Activated CD8-positive, alpha-beta T cell treated with anti-CD3 and anti-CD28 coated beads, Interleukin-2, amount 10 ng/mL, durations not matched to agents 7 days and 5 days (primary cell): ENCODE measurements around the gene GDF3. TPM values are rescaled to one million over a fixed set of nuclear protein-coding genes. Genes with fewer than 3 reads are reported as not detected.
A peak's percentile ranks its signal among the peaks of the same experiment; 100 is the strongest.
"Not testable (repeated sequence)": the region's sequence is repeated elsewhere in the genome, so short reads cannot be mapped to it uniquely, and the experiment has no call there.

Experiments used
- ATAC-seq: fragments of 150-1000 bp; cut with Tn5 transposase; one replicate; pipeline ENCODE4 v1.10.0; 2021; ENCODE audit warnings: moderate library complexity
- CTCF ChIA-PET: fragments of 350-600 bp; sonication (Branson Sonifier 250); formaldehyde crosslinking; loops from one replicate; lab custom pipeline; 2021; ENCODE audit warnings: antibody characterized with exemption; lab: Charles Lee
- POLR2A ChIA-PET: fragments of 350-600 bp; sonication (Branson Sonifier 250); formaldehyde crosslinking; loops from one replicate; lab custom pipeline; 2021; ENCODE audit warnings: antibody characterized with exemption; lab: Charles Lee
- DNase-seq: peaks from one replicate; pipeline ENCODE4 v3.0.0-alpha.2; 2020
- H3K27ac Mint-ChIP-seq: one replicate; pipeline ENCODE4 v1.8.0; 2021; ENCODE audit warnings: mild to moderate bottlenecking, mixed read lengths
- H3K27me3 Mint-ChIP-seq: one replicate; pipeline ENCODE4 v1.8.0; 2021; ENCODE audit warnings: low read depth, mixed read lengths
- H3K36me3 Mint-ChIP-seq: one replicate; pipeline ENCODE4 v1.8.0; 2021; ENCODE audit warnings: low read depth, mixed read lengths
- H3K4me1 Mint-ChIP-seq: one replicate; pipeline ENCODE4 v1.8.0; 2021; ENCODE audit warnings: low read depth, mixed read lengths
- H3K4me3 Mint-ChIP-seq: one replicate; pipeline ENCODE4 v1.8.0; 2021; ENCODE audit warnings: mild to moderate bottlenecking, mixed read lengths
- H3K9me3 Mint-ChIP-seq: one replicate; pipeline ENCODE4 v1.8.0; 2022; ENCODE audit warnings: mixed read lengths; ENCODE audit not compliant: insufficient read depth
- total RNA-seq, 2 experiments: library from RNA; stranded (reverse); gene quantifications; one replicate each; pipeline ENCODE4 v1.2.3, GENCODE V29; 2021

The GDF3 gene
- total RNA-seq, 2 experiments from 2014 or later: not detected

- no peaks in the 10 kb centered on the region for H3K4me1 Mint-ChIP-seq
- CTCF ChIA-PET: no interaction called here
- ATAC-seq: no peak
- POLR2A ChIA-PET: no interaction called here
- no peak for DNase-seq
- no peaks in the 10 kb centered on the region for H3K9me3 Mint-ChIP-seq
- no peaks in the 10 kb centered on the region for H3K27me3 Mint-ChIP-seq
- no peaks in the 10 kb centered on the region for H3K36me3 Mint-ChIP-seq
- no peak overlapping the region for H3K4me3 Mint-ChIP-seq
- no peak overlapping the region for H3K27ac Mint-ChIP-seq
Observed at GRCh38 chr12:7705846-7706245, 10.3 kb upstream of the GDF3 start.

GRCh38 chr12:7695237-7695560 is 376 bp downstream of the GDF3 start:
- H3K4me3 Mint-ChIP-seq: no peak overlapping the region
- no peaks in the 10 kb centered on the region for H3K9me3 Mint-ChIP-seq
- no peaks in the 10 kb centered on the region for H3K4me1 Mint-ChIP-seq
- H3K36me3 Mint-ChIP-seq: no peaks in the 10 kb centered on the region
- H3K27ac Mint-ChIP-seq: no peak overlapping the region
- ATAC-seq: no peak
- H3K27me3 Mint-ChIP-seq: peaks cover 14% of the 10 kb centered on the region
- ChIA-PET POLR2A (no interaction called here), CTCF (no interaction called here)
- no peak for DNase-seq

- no peak for ATAC-seq
- POLR2A ChIA-PET: no interaction called here
- Mint-ChIP-seq H3K27ac (no peak overlapping the region), H3K27me3 (peaks cover 14% of the 10 kb centered on the region), H3K4me3 (no peak overlapping the region), H3K36me3 (no peaks in the 10 kb centered on the region), H3K4me1 (no peaks in the 10 kb centered on the region), H3K9me3 (no peaks in the 10 kb centered on the region)
- no peak for DNase-seq
- CTCF ChIA-PET: no interaction called here
Observed at GRCh38 chr12:7694556-7695236, 879 bp downstream of the GDF3 start.

- no peak overlapping the region for H3K27ac Mint-ChIP-seq
- no peak for DNase-seq
- CTCF ChIA-PET: no interaction called here
- POLR2A ChIA-PET: no interaction called here
- ATAC-seq: no peak
- no peaks in the 10 kb centered on the region for H3K9me3 Mint-ChIP-seq
- no peaks in the 10 kb centered on the region for H3K36me3 Mint-ChIP-seq
- no peaks in the 10 kb centered on the region for H3K4me1 Mint-ChIP-seq
- no peak overlapping the region for H3K4me3 Mint-ChIP-seq
- peaks cover 14% of the 10 kb centered on the region for H3K27me3 Mint-ChIP-seq
Observed at GRCh38 chr12:7693793-7694192, 1.8 kb downstream of the GDF3 start.

GRCh38 chr12:7681535-7681934 is 14.0 kb downstream of the GDF3 start:
- H3K27me3 Mint-ChIP-seq: no peaks in the 10 kb centered on the region
- ATAC-seq (no peak), DNase-seq (no peak)
- no peaks in the 10 kb centered on the region for H3K36me3 Mint-ChIP-seq
- POLR2A ChIA-PET: no interaction called here
- no peak overlapping the region for H3K27ac Mint-ChIP-seq
- H3K4me1 Mint-ChIP-seq: peaks cover 7% of the 10 kb centered on the region
- CTCF ChIA-PET: no interaction called here
- H3K9me3 Mint-ChIP-seq: no peaks in the 10 kb centered on the region
- H3K4me3 Mint-ChIP-seq: no peak overlapping the region

GRCh38 chr12:7679251-7680045 is 16.1 kb downstream of the GDF3 start:
- DNase-seq (no peak), ATAC-seq (no peak)
- POLR2A ChIA-PET: no interaction called here
- no peak overlapping the region for H3K27ac Mint-ChIP-seq
- no peak overlapping the region for H3K4me3 Mint-ChIP-seq
- H3K9me3 Mint-ChIP-seq: no peaks in the 10 kb centered on the region
- peaks cover 5% of the 10 kb centered on the region for H3K27me3 Mint-ChIP-seq
- H3K4me1 Mint-ChIP-seq: peaks cover 7% of the 10 kb centered on the region
- no peaks in the 10 kb centered on the region for H3K36me3 Mint-ChIP-seq
- CTCF ChIA-PET: interaction anchor here (2.2 kb wide), 1 partner anchor 127 kb away, joined by 16 read pairs; no protein-coding TSS in a partner anchor

GRCh38 chr12:7678744-7679143 is 16.8 kb downstream of the GDF3 start:
- no peak overlapping the region for H3K27ac Mint-ChIP-seq
- H3K36me3 Mint-ChIP-seq: no peaks in the 10 kb centered on the region
- peaks cover 5% of the 10 kb centered on the region for H3K27me3 Mint-ChIP-seq
- peaks cover 7% of the 10 kb centered on the region for H3K4me1 Mint-ChIP-seq
- H3K9me3 Mint-ChIP-seq: no peaks in the 10 kb centered on the region
- ChIA-PET POLR2A (no interaction called here), CTCF (interaction anchor here (2.2 kb wide), 1 partner anchor 128 kb away, joined by 16 read pairs; no protein-coding TSS in a partner anchor)
- ATAC-seq (no peak), DNase-seq (no peak)
- no peak overlapping the region for H3K4me3 Mint-ChIP-seq

GRCh38 chr12:7677432-7677888 is 18.1 kb downstream of the GDF3 start:
- H3K9me3 Mint-ChIP-seq, H3K4me1 Mint-ChIP-seq, DNase-seq, POLR2A ChIA-PET, H3K27me3 Mint-ChIP-seq, ATAC-seq, H3K36me3 Mint-ChIP-seq, H3K27ac Mint-ChIP-seq: not testable (repeated sequence)
- CTCF ChIA-PET: interaction anchor here (1.2 to 2.2 kb wide), 3 partner anchors 129 to 132 kb away, joined by 3 to 16 read pairs (median 9); no protein-coding TSS in a partner anchor
- H3K4me3 Mint-ChIP-seq: peak overlapping the region; percentile 39

GRCh38 chr12:7675455-7675854 is 20.1 kb downstream of the GDF3 start:
- POLR2A ChIA-PET, H3K27me3 Mint-ChIP-seq, H3K4me1 Mint-ChIP-seq: not testable (repeated sequence)

GRCh38 chr12:7668171-7668570 is 27.4 kb downstream of the GDF3 start:
- no peaks in the 10 kb centered on the region for H3K36me3 Mint-ChIP-seq
- ChIA-PET CTCF (interaction anchor here (0.9 kb wide), 1 partner anchor 26 kb away, joined by 3 read pairs; no protein-coding TSS in a partner anchor), POLR2A (no interaction called here)
- no peaks in the 10 kb centered on the region for H3K27me3 Mint-ChIP-seq
- H3K4me1 Mint-ChIP-seq: no peaks in the 10 kb centered on the region
- ATAC-seq: no peak
- no peak overlapping the region for H3K4me3 Mint-ChIP-seq
- DNase-seq: no peak
- H3K9me3 Mint-ChIP-seq: no peaks in the 10 kb centered on the region
- H3K27ac Mint-ChIP-seq: no peak overlapping the region

More at GRCh38 chr12:7675455-7675854, 20.1 kb downstream of the GDF3 start:
- H3K9me3 Mint-ChIP-seq, DNase-seq, H3K36me3 Mint-ChIP-seq, H3K27ac Mint-ChIP-seq, CTCF ChIA-PET, H3K4me3 Mint-ChIP-seq, ATAC-seq: not testable (repeated sequence)

- H3K27ac Mint-ChIP-seq: no peak overlapping the region
- no peaks in the 10 kb centered on the region for H3K36me3 Mint-ChIP-seq
- POLR2A ChIA-PET: interaction anchor here (0.6 kb wide), 1 partner anchor 70 kb away, joined by 3 read pairs; no protein-coding TSS in a partner anchor
- ATAC-seq (no peak), DNase-seq (no peak)
- no peaks in the 10 kb centered on the region for H3K27me3 Mint-ChIP-seq
- no peaks in the 10 kb centered on the region for H3K4me1 Mint-ChIP-seq
- CTCF ChIA-PET: interaction anchor here (1.0 kb wide), 1 partner anchor 16 kb away, joined by 3 read pairs; no protein-coding TSS in a partner anchor
- H3K4me3 Mint-ChIP-seq: no peak overlapping the region
- no peaks in the 10 kb centered on the region for H3K9me3 Mint-ChIP-seq
Observed at GRCh38 chr12:7667125-7667524, 28.4 kb downstream of the GDF3 start.

GRCh38 chr12:7666595-7666994 is 29.0 kb downstream of the GDF3 start:
- H3K27ac Mint-ChIP-seq: no peak overlapping the region
- no peak overlapping the region for H3K4me3 Mint-ChIP-seq
- no peak for DNase-seq
- no peaks in the 10 kb centered on the region for H3K27me3 Mint-ChIP-seq
- ChIA-PET POLR2A (interaction anchor here (0.6 kb wide), 1 partner anchor 70 kb away, joined by 3 read pairs; no protein-coding TSS in a partner anchor), CTCF (interaction anchor here (1.0 kb wide), 1 partner anchor 15 kb away, joined by 3 read pairs; no protein-coding TSS in a partner anchor)
- no peaks in the 10 kb centered on the region for H3K36me3 Mint-ChIP-seq
- ATAC-seq: no peak
- no peaks in the 10 kb centered on the region for H3K9me3 Mint-ChIP-seq
- no peaks in the 10 kb centered on the region for H3K4me1 Mint-ChIP-seq
